Karpas-422 (cell line): ENCODE measurements around the gene SLC27A6. TPM values are rescaled to one million over a fixed set of nuclear protein-coding genes. Genes with fewer than 3 reads are reported as not detected.
"Not testable (repeated sequence)": the region's sequence is repeated elsewhere in the genome, so short reads cannot be mapped to it uniquely, and the experiment has no call there.

Experiments
- DNase-seq: peaks from one replicate; pipeline ENCODE4 v3.0.0-alpha.2; 2015
- H2AFZ ChIP-seq: fragments of 200-600 bp; sonication (generic); 2 replicates; pipeline ENCODE4 v1.6.1; 2014; ENCODE audit warnings: antibody characterized with exemption, low read length, mixed read lengths
- H3K27ac ChIP-seq: fragments of 200-600 bp; sonication (generic); 2 replicates; pipeline ENCODE4 v1.5.1; 2014; ENCODE audit warnings: mild to moderate bottlenecking, low read length, moderate library complexity
- H3K27me3 ChIP-seq: fragments of 200-600 bp; sonication (generic); 2 replicates; pipeline ENCODE4 v1.6.1; 2014; ENCODE audit warnings: low read length, mixed read lengths
- H3K36me3 ChIP-seq: fragments of 200-600 bp; sonication (generic); 2 replicates; pipeline ENCODE4 v1.6.1; 2014; ENCODE audit warnings: low read length, mixed read lengths; ENCODE audit not compliant: insufficient read depth
- H3K4me1 ChIP-seq: fragments of 200-600 bp; sonication (generic); 2 replicates; pipeline ENCODE4 v1.6.1; 2014; ENCODE audit warnings: mild to moderate bottlenecking, low read length, mixed read lengths
- H3K4me2 ChIP-seq: fragments of 200-600 bp; sonication (generic); 2 replicates; pipeline ENCODE4 v1.6.1; 2014; ENCODE audit warnings: low read length, low read depth, mild to moderate bottlenecking; ENCODE audit not compliant: poor library complexity, severe bottlenecking
- H3K4me3 ChIP-seq: fragments of 200-600 bp; sonication (generic); 2 replicates; pipeline ENCODE4 v1.5.1; 2014; ENCODE audit warnings: mild to moderate bottlenecking, antibody characterized with exemption, low read length, mixed read lengths
- H3K79me2 ChIP-seq: fragments of 200-600 bp; sonication (generic); 2 replicates; pipeline ENCODE4 v1.6.1; 2014; ENCODE audit warnings: mild to moderate bottlenecking, low read length, mixed read lengths
- H3K9ac ChIP-seq: fragments of 200-600 bp; sonication (generic); 2 replicates; pipeline ENCODE4 v1.6.0; 2014; ENCODE audit warnings: low read length
- H3K9me2 ChIP-seq: fragments of 200-600 bp; sonication (generic), shearing (Covaris generic); replicated peaks from 2 replicates; pipeline ENCODE4 v1.6.0; 2014; ENCODE audit warnings: mild to moderate bottlenecking, low read length, moderate library complexity; ENCODE audit not compliant: insufficient read depth
- H3K9me3 ChIP-seq: fragments of 300-700, 200-600 bp; sonication (generic); 2 replicates; pipeline ENCODE4 v1.6.1; 2014; ENCODE audit warnings: low read length, mixed read lengths
- H4K20me1 ChIP-seq: fragments of 200-600 bp; sonication (generic); 2 replicates; pipeline ENCODE4 v1.6.1; 2014; ENCODE audit warnings: mild to moderate bottlenecking, antibody characterized with exemption, low read length, low read depth; ENCODE audit not compliant: insufficient read depth
- total RNA-seq: library from RNA; depleted of rRNA; stranded (reverse); fragments of >200 nt; shearing (Covaris generic); gene quantifications from 2 replicates; pipeline ENCODE4 v1.2.3, GENCODE V29; 2014; ENCODE audit warnings: low replicate concordance

The SLC27A6 gene
- total RNA-seq, 1 experiment from 2014 or later: not detected

DNA sequence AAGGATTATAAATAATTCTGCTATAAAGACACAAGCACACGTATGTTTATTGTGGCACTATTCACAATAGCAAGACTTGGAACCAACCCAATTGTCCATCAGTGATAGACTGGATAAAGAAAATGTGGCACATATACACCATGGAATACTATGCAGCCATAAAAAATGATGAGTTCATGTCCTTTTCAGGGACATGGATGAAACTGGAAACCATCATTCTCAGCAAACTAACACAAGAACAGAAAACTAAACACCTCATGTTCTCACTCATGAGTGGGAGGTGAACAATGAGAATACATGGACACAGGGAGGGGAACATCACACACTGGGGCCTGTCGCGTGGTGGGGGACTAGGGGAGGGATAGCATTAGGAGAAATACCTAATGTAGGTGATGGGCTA is 71.0 kb downstream of the SLC27A6 start:
- H3K27me3 ChIP-seq, H3K4me2 ChIP-seq, H3K4me1 ChIP-seq, H3K79me2 ChIP-seq, H3K36me3 ChIP-seq, H3K9ac ChIP-seq, H2AFZ ChIP-seq, H3K9me3 ChIP-seq, H4K20me1 ChIP-seq, H3K4me3 ChIP-seq, DNase-seq, H3K9me2 ChIP-seq, H3K27ac ChIP-seq: not testable (repeated sequence)

DNA sequence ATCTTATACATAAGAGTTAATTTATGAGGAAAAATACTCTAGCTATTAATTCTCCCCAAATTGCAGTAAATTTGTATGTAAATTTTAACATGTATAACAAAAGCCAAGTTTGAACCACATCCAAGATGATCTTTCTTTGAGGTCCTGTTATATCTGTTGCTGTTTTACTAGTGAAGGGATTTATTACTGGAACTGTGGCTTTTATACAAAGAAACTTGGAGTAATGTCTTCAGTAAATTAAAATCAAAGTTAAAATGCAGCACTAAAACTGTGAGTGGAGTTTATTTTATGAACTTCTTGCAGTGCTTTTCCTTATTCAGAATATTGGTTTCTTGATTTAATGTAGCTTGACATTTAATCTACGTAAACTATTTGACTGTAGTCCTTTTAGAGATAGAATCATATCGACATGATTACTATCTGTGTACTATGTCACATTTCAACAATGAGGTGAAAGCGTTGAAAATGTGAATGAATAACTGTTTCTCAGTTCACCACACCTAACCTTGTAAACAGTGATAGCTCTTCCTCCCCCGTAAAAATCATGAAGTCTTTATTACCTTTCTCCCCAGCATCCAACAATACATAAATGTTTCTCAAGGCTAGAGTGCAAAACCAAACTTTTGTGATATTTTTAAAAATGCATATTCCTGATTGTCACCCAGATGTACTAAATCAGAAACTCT is 76.1 kb downstream of the SLC27A6 start:
- Histone ChIP-seq H3K4me3 (no peak overlapping the region), H3K9me3 (no peaks in the 10 kb centered on the region), H3K27me3 (no peaks in the 10 kb centered on the region)

DNA sequence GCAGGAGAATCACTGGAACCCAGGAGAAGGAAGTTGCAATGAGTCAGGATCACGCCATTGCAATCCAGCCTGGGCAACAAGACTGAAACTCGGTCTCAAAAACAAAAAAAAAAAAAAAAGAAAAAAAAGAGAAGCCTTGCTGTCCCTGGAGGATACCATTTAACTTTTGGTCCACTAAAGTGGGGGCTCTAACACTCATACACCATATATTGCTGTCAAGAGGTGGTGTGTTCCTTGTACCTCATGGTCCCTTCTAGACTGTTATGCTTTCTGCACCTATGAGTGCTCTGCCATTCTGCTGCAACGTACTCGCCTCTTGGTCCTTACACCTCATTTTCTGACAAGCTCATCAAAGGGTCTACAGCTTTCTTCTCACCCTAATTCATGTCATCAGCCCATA is 77.0 kb downstream of the SLC27A6 start:
- Histone ChIP-seq H3K4me2 (no peak overlapping the region), H2AFZ (no peak overlapping the region), H3K36me3 (no peaks in the 10 kb centered on the region)

More for the DNA sequence above, 76.1 kb downstream of the SLC27A6 start:
- no peak for DNase-seq
- Histone ChIP-seq H3K4me1 (no peaks in the 10 kb centered on the region), H3K4me2 (no peak overlapping the region), H3K9me2 (no peaks in the 10 kb centered on the region), H4K20me1 (no peaks in the 10 kb centered on the region), H3K36me3 (no peaks in the 10 kb centered on the region), H3K27ac (no peak overlapping the region), H3K79me2 (no peaks in the 10 kb centered on the region), H3K9ac (no peak overlapping the region), H2AFZ (no peak overlapping the region)

DNA sequence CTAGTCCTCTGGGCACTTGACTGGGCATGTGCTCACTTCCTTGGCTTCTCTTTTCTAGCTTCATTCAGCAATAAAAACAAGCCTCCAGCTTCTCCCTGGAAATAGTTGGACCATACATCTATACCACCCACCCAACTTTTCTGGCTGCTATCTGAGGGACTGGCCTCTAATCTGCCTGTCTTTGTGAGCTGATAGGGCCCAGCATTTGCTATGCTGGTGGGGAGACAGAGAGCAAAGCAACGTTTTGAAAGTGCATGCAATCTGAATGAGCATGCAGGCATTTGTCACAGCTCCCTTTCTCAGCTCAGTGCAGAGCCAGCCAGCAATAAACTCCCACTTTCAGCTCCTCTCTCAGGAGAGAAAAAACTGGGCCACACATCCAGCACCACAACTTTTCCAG is 78.6 kb downstream of the SLC27A6 start:
- no peaks in the 10 kb centered on the region for H3K79me2 ChIP-seq
- no peaks in the 10 kb centered on the region for H3K4me1 ChIP-seq
- H3K27ac ChIP-seq: no peak overlapping the region
- H4K20me1 ChIP-seq: no peaks in the 10 kb centered on the region
- H2AFZ ChIP-seq: no peak overlapping the region
- H3K36me3 ChIP-seq: no peaks in the 10 kb centered on the region
- H3K4me3 ChIP-seq: no peak overlapping the region
- no peak for DNase-seq
- H3K9ac ChIP-seq: no peak overlapping the region
- no peaks in the 10 kb centered on the region for H3K27me3 ChIP-seq
- H3K4me2 ChIP-seq: no peak overlapping the region
- no peaks in the 10 kb centered on the region for H3K9me3 ChIP-seq
- H3K9me2 ChIP-seq: no peaks in the 10 kb centered on the region

More for the DNA sequence above, 77.0 kb downstream of the SLC27A6 start:
- no peaks in the 10 kb centered on the region for H3K9me2 ChIP-seq
- no peaks in the 10 kb centered on the region for H3K9me3 ChIP-seq
- no peaks in the 10 kb centered on the region for H4K20me1 ChIP-seq
- no peaks in the 10 kb centered on the region for H3K79me2 ChIP-seq
- no peak overlapping the region for H3K27ac ChIP-seq
- H3K9ac ChIP-seq: no peak overlapping the region
- no peaks in the 10 kb centered on the region for H3K4me1 ChIP-seq
- DNase-seq: no peak
- no peaks in the 10 kb centered on the region for H3K27me3 ChIP-seq
- no peak overlapping the region for H3K4me3 ChIP-seq

DNA sequence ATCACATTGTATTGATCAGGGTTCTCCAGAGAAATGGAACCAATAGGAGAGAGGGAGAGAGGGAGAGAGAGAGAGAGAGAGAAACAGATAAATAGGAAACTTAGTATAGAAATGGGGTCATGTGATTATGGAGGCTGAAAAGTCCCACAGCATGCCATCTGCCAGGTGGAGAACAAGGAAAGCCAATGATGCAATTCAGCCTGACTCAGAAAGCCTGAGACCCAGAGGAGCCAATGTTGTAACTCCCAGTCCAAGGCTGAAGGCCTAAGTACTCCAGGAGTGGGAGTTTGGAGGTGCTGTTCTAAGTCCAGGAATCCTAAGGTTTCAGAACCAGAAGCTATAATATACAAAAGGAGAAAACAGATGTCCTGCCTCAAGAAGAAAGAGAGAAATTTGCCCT is 80.9 kb downstream of the SLC27A6 start:
- DNase-seq: no peak
- Histone ChIP-seq H3K9ac (no peak overlapping the region), H4K20me1 (no peaks in the 10 kb centered on the region), H2AFZ (no peak overlapping the region), H3K27me3 (no peaks in the 10 kb centered on the region), H3K79me2 (no peaks in the 10 kb centered on the region), H3K4me1 (no peaks in the 10 kb centered on the region), H3K4me3 (no peak overlapping the region), H3K36me3 (no peaks in the 10 kb centered on the region), H3K27ac (no peak overlapping the region), H3K4me2 (no peak overlapping the region), H3K9me3 (no peaks in the 10 kb centered on the region), H3K9me2 (no peaks in the 10 kb centered on the region)

DNA sequence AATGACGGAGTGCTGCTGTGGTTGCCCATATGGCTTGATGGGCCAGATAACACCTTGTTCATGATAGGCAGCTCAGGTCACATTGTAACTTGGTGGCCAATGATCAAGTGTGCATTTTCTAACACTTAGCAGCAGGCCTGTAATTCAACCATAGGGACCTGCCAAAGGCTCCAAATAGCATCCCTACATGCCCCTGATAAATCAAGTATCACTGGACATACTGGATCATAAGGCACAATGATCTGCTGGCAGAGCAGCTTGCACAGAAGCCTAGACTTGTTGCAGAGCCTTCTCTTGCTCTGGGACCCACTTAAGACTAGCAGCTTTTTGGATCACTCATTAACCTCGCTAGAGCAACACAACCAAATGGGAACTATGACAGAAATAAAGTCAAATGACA is 83.2 kb downstream of the SLC27A6 start:
- Histone ChIP-seq H3K4me3 (no peak overlapping the region), H3K4me1 (no peaks in the 10 kb centered on the region), H3K9me2 (no peaks in the 10 kb centered on the region), H3K36me3 (no peaks in the 10 kb centered on the region), H2AFZ (no peak overlapping the region), H3K9me3 (no peaks in the 10 kb centered on the region), H3K4me2 (no peak overlapping the region), H3K9ac (no peak overlapping the region), H3K27me3 (no peaks in the 10 kb centered on the region), H4K20me1 (no peaks in the 10 kb centered on the region), H3K79me2 (no peaks in the 10 kb centered on the region), H3K27ac (no peak overlapping the region)
- DNase-seq: no peak

DNA sequence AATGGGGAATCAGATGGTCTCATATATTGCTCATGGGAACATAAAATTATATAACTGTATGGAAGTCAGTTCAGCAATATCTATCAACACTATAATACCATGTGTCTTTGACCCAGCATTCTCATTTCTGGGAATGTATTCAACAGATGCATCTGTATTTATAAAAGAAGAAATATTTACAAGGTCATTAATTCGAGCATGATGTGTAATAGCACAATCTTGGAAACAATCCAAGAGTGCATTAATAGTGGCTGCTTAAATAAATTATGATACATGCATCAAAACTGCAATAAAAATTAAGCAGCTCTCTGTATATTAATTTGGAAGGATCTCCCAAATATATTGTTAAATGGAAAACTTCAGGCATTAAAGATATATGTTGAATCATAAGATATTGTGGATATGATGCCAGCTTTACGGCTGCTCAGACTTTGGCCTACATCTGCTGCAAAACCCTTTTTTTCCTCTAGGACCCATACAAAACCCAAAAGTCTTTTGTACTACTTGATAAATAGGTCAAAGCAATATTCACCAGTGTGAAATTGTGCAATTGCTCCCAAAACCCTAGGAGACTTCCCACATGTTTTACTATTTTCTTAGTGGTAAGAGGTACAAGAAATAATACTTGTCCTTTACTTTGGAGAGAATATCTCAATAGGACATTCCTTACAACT is 84.0 kb downstream of the SLC27A6 start:
- Histone ChIP-seq H3K9me3 (no peaks in the 10 kb centered on the region), H3K4me1 (no peaks in the 10 kb centered on the region), H3K27me3 (no peaks in the 10 kb centered on the region), H2AFZ (no peak overlapping the region), H3K27ac (no peak overlapping the region), H4K20me1 (no peaks in the 10 kb centered on the region), H3K36me3 (no peaks in the 10 kb centered on the region), H3K9me2 (no peaks in the 10 kb centered on the region), H3K4me3 (no peak overlapping the region), H3K4me2 (no peak overlapping the region), H3K9ac (no peak overlapping the region), H3K79me2 (no peaks in the 10 kb centered on the region)
- no peak for DNase-seq

DNA sequence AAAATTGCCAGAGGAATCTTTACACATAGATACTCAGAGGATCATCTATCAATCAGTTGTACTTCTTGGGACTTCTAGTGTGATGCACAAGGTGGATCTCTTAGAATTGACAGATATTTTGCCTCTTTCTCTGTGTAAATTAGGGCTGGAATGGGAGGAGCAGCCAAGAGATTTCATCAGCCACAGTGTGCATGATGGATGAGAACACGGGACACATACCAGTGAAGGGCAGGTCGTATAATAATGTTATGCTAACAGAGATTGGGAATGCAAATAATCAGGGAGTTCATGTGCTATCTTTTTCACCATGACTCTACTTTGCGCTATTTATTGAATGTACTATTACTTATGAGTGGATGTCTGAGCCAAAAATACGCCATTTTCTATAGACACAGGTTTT is 86.0 kb downstream of the SLC27A6 start:
- no peak overlapping the region for H2AFZ ChIP-seq
- no peak overlapping the region for H3K9ac ChIP-seq
- DNase-seq: no peak
- no peaks in the 10 kb centered on the region for H3K9me2 ChIP-seq
- H3K79me2 ChIP-seq: no peaks in the 10 kb centered on the region
- no peaks in the 10 kb centered on the region for H3K27me3 ChIP-seq
- no peak overlapping the region for H3K4me2 ChIP-seq
- H3K4me3 ChIP-seq: no peak overlapping the region
- no peaks in the 10 kb centered on the region for H3K9me3 ChIP-seq
- H3K4me1 ChIP-seq: no peaks in the 10 kb centered on the region
- no peaks in the 10 kb centered on the region for H4K20me1 ChIP-seq
- H3K27ac ChIP-seq: no peak overlapping the region
- no peaks in the 10 kb centered on the region for H3K36me3 ChIP-seq
